Measurements from ENCODE around the gene ZC2HC1B. TPM values are rescaled to one million over a fixed set of nuclear protein-coding genes. Genes with fewer than 3 reads are reported as not detected.
"Not testable (repeated sequence)": the region's sequence is repeated elsewhere in the genome, so short reads cannot be mapped to it uniquely, and the experiment has no call there.

Gene ZC2HC1B
- total and polyA plus RNA-seq, 2 experiments from 2014 or later: not detected

GRCh38 chr6:143867236-143867635 is 3.0 kb downstream of the ZC2HC1B start:
- Histone ChIP-seq H3K27me3 (no peaks in the 10 kb centered on the region), H3K9me3 (ENCODE audit: low read depth) (no peaks in the 10 kb centered on the region), H3K79me2 (no peaks in the 10 kb centered on the region), H3K36me3 (replicated peaks; ENCODE audit: insufficient read depth, low read depth) (peaks cover 7% of the 10 kb centered on the region), H4K20me1 (ENCODE audit: insufficient read depth, poor library complexity, severe bottlenecking) (no peaks in the 10 kb centered on the region), H2AFZ (no peak overlapping the region), H3K4me1 (ENCODE audit: insufficient read depth) (no peaks in the 10 kb centered on the region), H3K4me3 (no peak overlapping the region), H3K9me2 (replicated peaks; ENCODE audit: insufficient read depth) (no peaks in the 10 kb centered on the region), H3K4me2 (no peak overlapping the region), H3K27ac (no peak overlapping the region)
- TF ChIP-seq CTCF (IDR thresholded peaks at IDR 0.05; ENCODE audit: poor library complexity): no peak
- DNase-seq (ENCODE audit: low spot score): no peak

- not testable (repeated sequence) for H3K9me2 ChIP-seq (replicated peaks; ENCODE audit: insufficient read depth); H3K36me3 ChIP-seq (replicated peaks; ENCODE audit: insufficient read depth, low read depth); H3K79me2 ChIP-seq; H3K4me1 ChIP-seq (ENCODE audit: insufficient read depth); H3K4me3 ChIP-seq; H3K27ac ChIP-seq; H2AFZ ChIP-seq; H3K9me3 ChIP-seq (ENCODE audit: low read depth); H3K4me2 ChIP-seq; DNase-seq (ENCODE audit: low spot score); H3K27me3 ChIP-seq; H4K20me1 ChIP-seq (ENCODE audit: insufficient read depth, poor library complexity, severe bottlenecking)
- 92% methylated on average over 3 of the region's 3 CpGs for WGBS (ENCODE audit: low lambda C conversion rate, missing lambda C conversion rate)
These were observed 4.5 kb downstream of the ZC2HC1B start for GRCh38 chr6:143868808-143869207.

GRCh38 chr6:143871202-143871730 is 7.0 kb downstream of the ZC2HC1B start:
- not testable (repeated sequence) for H3K79me2 ChIP-seq; DNase-seq (ENCODE audit: low spot score); H3K36me3 ChIP-seq (replicated peaks; ENCODE audit: insufficient read depth, low read depth); H3K27ac ChIP-seq; H3K4me3 ChIP-seq; H2AFZ ChIP-seq; H3K4me1 ChIP-seq (ENCODE audit: insufficient read depth); H3K9me2 ChIP-seq (replicated peaks; ENCODE audit: insufficient read depth); H4K20me1 ChIP-seq (ENCODE audit: insufficient read depth, poor library complexity, severe bottlenecking); H3K4me2 ChIP-seq; H3K27me3 ChIP-seq; H3K9me3 ChIP-seq (ENCODE audit: low read depth)
- 83% methylated on average over 1 of the region's 1 CpG for WGBS (ENCODE audit: low lambda C conversion rate, missing lambda C conversion rate)

- WGBS (ENCODE audit: low lambda C conversion rate, missing lambda C conversion rate): 92% methylated on average over 2 of the region's 2 CpGs
- TF ChIP-seq EZH2 (IDR thresholded peaks at IDR 0.05; ENCODE audit: borderline replicate concordance) (no peak), CTCF (IDR thresholded peaks at IDR 0.05; ENCODE audit: poor library complexity) (no peak), EZH2phosphoT487 (IDR thresholded peaks at IDR 0.05; ENCODE audit: low read depth, severe bottlenecking, unreplicated experiment) (no peak)
- Histone ChIP-seq H3K27me3 (no peaks in the 10 kb centered on the region), H2AFZ (no peak overlapping the region), H4K20me1 (ENCODE audit: insufficient read depth, poor library complexity, severe bottlenecking) (no peaks in the 10 kb centered on the region), H3K9me3 (ENCODE audit: low read depth) (no peaks in the 10 kb centered on the region), H3K4me1 (ENCODE audit: insufficient read depth) (no peaks in the 10 kb centered on the region), H3K4me3 (no peak overlapping the region), H3K36me3 (replicated peaks; ENCODE audit: insufficient read depth, low read depth) (no peaks in the 10 kb centered on the region), H3K9me2 (replicated peaks; ENCODE audit: insufficient read depth) (no peaks in the 10 kb centered on the region), H3K79me2 (no peaks in the 10 kb centered on the region), H3K27ac (no peak overlapping the region), H3K4me2 (no peak overlapping the region)
- DNase-seq (ENCODE audit: low spot score): no peak
These were observed 7.9 kb downstream of the ZC2HC1B start for GRCh38 chr6:143872201-143872600.

GRCh38 chr6:143873600-143873999 is 9.3 kb downstream of the ZC2HC1B start:
- H3K4me1 ChIP-seq (ENCODE audit: insufficient read depth); H3K79me2 ChIP-seq; DNase-seq (ENCODE audit: low spot score); H3K4me3 ChIP-seq; H4K20me1 ChIP-seq (ENCODE audit: insufficient read depth, poor library complexity, severe bottlenecking); H3K4me2 ChIP-seq; H2AFZ ChIP-seq; H3K9me2 ChIP-seq (replicated peaks; ENCODE audit: insufficient read depth); H3K27me3 ChIP-seq; H3K27ac ChIP-seq; H3K9me3 ChIP-seq (ENCODE audit: low read depth); H3K36me3 ChIP-seq (replicated peaks; ENCODE audit: insufficient read depth, low read depth): not testable (repeated sequence)
- WGBS (ENCODE audit: low lambda C conversion rate, missing lambda C conversion rate): 92% methylated on average over 4 of the region's 4 CpGs

GRCh38 chr6:143874503-143874902 is 10.2 kb downstream of the ZC2HC1B start:
- H4K20me1 ChIP-seq (ENCODE audit: insufficient read depth, poor library complexity, severe bottlenecking); H2AFZ ChIP-seq; H3K9me2 ChIP-seq (replicated peaks; ENCODE audit: insufficient read depth); H3K79me2 ChIP-seq; H3K4me2 ChIP-seq; H3K36me3 ChIP-seq (replicated peaks; ENCODE audit: insufficient read depth, low read depth); H3K9me3 ChIP-seq (ENCODE audit: low read depth); DNase-seq (ENCODE audit: low spot score); H3K27ac ChIP-seq; H3K4me3 ChIP-seq; H3K27me3 ChIP-seq; H3K4me1 ChIP-seq (ENCODE audit: insufficient read depth): not testable (repeated sequence)
